Endometrial microvascular endothelial cells (primary cell): ENCODE data around the gene ULK1. TPM values are rescaled to one million over a fixed set of nuclear protein-coding genes. Genes with fewer than 3 reads are reported as not detected.

Experiments
- in situ Hi-C: cut with HindIII; loops from 2 replicates; pipeline ENCODE4 v1.10.0; 2017; ENCODE audit warnings: low sequenced_read_pairs, low pct_unique_long_range_greater_than_20kb; ENCODE audit errors: inconsistent ontology term
- total RNA-seq: library from RNA; depleted of rRNA; stranded (reverse); fragments of >200 nt; gene quantifications from one replicate; pipeline ENCODE4 v1.2.3, GENCODE V29; 2015; ENCODE audit errors: inconsistent ontology term

ULK1 gene
- total RNA-seq, 1 donor from 2014 or later: 4.2 TPM

- in situ Hi-C loops: no loop called here
Observed at GRCh38 chr12:131915000-131915689, 20.7 kb downstream of the ULK1 start.

GRCh38 chr12:131915823-131916222 lies 21.4 kb downstream of the ULK1 start:
- in situ Hi-C loops: no loop called here

- in situ Hi-C loops: no loop called here
Observed at GRCh38 chr12:131916306-131917138, 22.1 kb downstream of the ULK1 start.

GRCh38 chr12:131917139-131917710 lies 22.8 kb downstream of the ULK1 start:
- in situ Hi-C loops: no loop called here

- in situ Hi-C loops: no loop called here
Observed at GRCh38 chr12:131917711-131918306, 23.4 kb downstream of the ULK1 start.

GRCh38 chr12:131918311-131919050 lies 24.1 kb downstream of the ULK1 start:
- in situ Hi-C loops: no loop called here

- in situ Hi-C loops: no loop called here
Observed at GRCh38 chr12:131919051-131919347, 24.6 kb downstream of the ULK1 start.

GRCh38 chr12:131919366-131920156 lies 25.1 kb downstream of the ULK1 start:
- in situ Hi-C loops: no loop called here

GRCh38 chr12:131920157-131920508 lies 25.7 kb downstream of the ULK1 start:
- in situ Hi-C loops: no loop called here

GRCh38 chr12:131920902-131921840 lies 26.7 kb downstream of the ULK1 start:
- in situ Hi-C loops: no loop called here

GRCh38 chr12:131921866-131922769 lies 27.7 kb downstream of the ULK1 start:
- in situ Hi-C loops: no loop called here

- in situ Hi-C loops: no loop called here
Observed at GRCh38 chr12:131922772-131923171, 28.4 kb downstream of the ULK1 start.

GRCh38 chr12:131923260-131923659 lies 28.8 kb downstream of the ULK1 start:
- in situ Hi-C loops: no loop called here

- in situ Hi-C loops: no loop called here
Observed at GRCh38 chr12:131927110-131928079, 33.0 kb downstream of the ULK1 start.

GRCh38 chr12:131928080-131928710 lies 33.8 kb downstream of the ULK1 start:
- in situ Hi-C loops: no loop called here
